GM21825 (cell line): ENCODE results near the gene PPP3CA.
A peak's percentile ranks its signal among the peaks of the same experiment; 100 is the strongest.
"Not testable (repeated sequence)": the region's sequence is repeated elsewhere in the genome, so short reads cannot be mapped to it uniquely, and the experiment has no call there.

Experiments used
- ATAC-seq: cut with Tn5 transposase; IDR thresholded peaks from one replicate; pipeline ENCODE4 v1.9.1; 2021; ENCODE audit warnings: mild to moderate bottlenecking, moderate library complexity; ENCODE audit not compliant: unreplicated experiment

Gene PPP3CA

DNA sequence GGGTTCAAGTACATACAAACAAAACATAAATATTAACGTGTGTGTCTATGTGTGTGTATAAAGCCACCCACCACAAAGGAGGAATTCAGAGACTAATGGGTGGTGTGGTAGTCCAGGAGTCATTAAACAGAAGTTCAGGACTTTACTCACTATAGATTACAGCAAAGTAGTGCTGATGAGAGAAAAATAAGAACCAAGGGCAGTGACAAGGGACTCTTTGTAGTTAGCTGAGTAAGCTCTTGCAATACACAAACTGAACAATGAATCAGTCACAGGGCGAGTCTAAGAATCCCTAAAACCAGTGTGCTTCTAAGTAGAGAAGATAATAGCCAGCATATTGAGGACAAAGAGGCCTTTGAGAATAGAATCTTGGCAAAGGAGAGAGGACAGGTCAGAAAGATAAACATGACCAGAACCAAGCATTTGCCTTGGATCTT lies 232.4 kb downstream of the PPP3CA start:
- ATAC-seq: no peak

DNA sequence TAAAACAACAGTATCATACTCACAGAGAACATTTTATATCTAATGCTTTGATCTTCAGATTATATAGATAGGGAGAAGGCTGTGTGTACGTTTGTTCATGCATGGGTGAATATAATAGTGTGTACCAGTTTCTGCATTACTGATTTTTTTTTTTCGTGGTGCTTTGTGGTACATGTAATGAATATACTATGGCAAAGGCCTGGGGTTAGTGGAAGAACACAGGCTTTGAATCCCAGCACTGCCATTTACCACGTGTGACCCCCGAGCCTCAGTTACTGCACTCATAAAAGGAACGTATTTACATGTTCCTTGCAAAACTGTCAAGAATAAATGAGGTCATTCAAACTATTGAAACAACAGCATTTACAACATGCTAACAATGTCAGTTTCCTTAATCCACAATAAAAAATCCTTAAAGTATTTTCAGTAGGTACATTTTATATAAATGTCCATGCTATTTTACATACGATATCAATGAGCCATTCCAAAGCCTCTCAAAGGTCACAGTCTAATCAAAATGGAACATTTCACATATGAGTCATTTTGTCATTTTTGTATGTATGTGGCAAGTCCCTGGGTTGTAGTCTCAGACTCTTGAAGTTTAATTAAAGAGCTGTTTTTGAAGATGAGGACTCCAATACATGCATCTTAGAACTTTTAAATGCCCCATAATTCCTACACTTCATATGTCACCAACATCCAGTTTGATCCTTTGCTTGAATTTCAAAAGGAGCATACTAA lies 242.8 kb downstream of the PPP3CA start:
- ATAC-seq: no peak

DNA sequence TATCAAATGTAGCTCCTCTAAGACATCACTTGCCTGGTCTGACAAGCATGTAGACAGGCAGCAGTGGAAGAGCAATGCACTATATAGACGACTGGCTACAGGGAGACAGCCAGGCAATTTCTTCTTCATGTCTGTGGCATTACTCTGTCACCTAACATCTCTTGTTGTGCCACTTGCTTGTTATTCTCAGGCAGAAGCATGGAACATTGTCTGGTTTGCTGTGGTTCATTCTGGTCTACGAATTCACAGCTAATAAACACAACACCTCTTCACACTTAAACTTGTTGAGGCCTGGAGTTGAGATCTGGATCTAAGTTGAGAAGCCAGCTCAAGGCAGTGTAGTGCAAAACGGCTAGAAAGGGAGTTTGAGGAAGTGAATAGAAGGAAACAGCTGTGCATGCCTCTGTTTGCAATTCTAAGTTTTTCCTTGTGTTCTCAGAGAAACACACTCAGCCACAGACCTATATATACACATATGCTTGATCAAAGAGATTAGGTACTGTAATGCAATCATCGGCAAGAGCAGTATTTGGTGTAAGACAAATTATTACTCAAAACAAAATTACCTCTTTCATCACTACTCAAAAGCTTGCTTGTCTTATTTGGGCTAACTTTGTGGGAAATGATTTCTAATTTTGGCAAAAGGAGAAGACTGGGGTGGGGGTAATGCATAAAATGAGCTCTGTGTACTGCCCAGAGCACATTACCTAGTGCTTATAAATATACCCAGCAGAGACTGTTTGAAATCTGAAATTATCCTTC lies 243.8 kb downstream of the PPP3CA start:
- peak; percentile 93 for ATAC-seq

DNA sequence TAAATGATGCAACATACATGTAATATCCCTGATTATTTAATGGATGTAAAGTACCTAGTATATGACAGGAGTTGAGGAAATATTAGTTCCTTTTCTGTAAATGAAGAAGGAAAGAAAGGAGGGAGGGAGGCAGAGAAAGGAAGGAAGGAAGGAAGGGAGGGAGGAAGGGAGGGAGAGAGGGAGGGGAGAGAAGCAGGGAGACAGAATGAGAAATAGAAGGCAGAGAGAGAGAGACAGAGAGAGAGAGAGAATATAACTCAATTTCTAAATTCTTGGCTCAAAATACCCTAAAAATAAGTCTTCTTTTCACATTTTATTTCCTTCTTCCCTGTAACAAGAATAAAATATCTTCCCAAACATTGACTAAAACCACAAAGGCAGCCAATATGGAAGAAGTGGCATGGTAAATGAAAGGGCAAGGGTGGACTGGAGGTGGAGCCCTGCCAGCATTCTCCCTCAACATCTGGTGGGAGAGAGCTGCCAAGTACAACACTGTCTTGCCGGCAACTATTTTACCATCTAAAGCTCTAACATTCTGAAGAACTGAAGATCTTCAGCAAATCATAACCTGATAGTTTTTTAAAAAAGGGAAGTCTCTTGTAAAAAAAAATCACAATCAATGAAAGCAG lies 245.1 kb downstream of the PPP3CA start:
- ATAC-seq: no peak

DNA sequence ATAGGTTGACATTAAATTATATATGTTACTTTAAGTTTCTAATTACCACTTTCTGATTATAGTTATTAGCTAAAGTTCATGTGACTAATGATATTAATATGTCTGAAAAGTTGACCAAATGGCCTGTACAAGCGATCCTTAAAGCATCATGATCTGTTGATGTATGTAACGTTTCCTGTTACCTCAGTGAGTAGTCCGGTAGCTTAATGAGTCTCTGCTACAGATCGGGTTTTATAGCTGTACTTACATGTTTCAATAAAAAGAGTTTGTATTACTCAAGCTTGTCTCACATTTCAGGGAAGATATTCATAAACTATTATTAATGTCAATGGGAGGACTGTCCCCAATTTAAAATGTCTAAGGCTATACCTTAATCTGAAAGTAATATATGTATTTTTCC lies 246.3 kb downstream of the PPP3CA start:
- ATAC-seq: no peak

DNA sequence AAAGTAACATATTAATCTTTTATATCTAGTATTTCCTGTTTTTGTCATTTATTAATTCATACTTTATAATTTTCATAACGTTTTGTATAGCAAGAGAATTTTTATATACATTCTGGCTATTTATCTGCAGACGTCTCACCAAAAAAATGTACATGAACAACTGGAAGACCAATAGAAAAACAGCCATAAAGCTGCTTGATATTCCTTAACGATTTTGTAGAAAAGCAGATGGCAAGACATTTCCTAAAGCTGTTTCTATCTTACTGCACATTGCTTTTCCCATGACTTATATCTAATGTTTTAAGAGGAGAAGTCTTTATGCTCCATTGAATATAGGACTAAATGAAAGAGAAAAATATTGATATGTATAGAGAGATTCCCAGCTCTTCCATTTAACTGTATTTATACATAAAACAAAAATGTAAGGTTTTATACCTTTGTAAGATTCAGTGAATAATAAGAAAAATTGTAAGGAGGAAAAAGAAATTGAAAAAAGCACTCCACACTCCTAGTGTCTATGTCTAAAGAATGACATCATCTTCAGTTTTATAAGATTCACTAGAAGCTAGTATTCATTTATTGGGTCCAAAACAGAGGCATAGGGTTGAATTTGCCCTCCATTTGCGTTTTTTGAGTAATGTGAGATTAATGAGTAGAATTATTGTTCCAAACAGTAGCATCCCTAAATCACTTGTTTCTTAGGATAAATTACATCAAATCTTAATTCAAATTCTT lies 248.5 kb downstream of the PPP3CA start:
- ATAC-seq: no peak

DNA sequence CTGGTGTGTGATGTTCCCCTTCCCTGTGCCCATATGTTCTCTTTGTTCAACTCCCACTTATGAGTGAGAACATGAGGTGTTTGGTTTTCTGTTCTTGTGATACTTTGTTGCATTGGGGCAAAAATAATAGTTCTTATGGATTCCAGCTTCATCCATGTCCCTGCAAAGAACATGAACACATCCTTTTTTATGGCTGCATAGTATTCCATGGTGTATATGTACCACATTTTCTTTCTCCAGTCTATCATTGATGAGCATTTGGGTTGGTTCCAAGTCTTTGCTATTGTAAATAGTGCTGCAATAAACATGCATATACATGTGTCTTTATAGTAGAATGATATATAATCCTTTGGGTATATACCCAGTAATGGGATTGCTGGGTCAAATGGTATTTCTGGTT lies 254.7 kb downstream of the PPP3CA start:
- not testable (repeated sequence) for ATAC-seq

DNA sequence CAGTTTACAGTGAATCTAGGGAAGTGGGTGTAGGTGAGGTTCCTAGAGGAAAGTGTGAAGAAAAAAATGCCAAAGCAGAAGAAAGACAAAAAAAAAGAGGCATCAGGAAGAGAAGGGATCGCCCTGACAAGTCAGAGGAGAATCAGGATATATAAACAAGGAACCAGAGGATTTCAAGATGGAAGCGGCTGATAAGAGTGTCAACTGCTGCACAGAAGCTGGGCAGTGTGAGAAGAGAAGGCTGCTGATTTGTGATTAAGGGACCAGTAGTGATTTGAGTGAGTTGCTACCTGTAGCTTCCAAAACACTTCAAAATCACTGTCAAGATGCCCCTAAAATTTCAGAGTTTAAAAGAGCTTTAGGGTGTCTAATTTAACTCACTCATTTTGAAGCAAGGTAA lies 258.2 kb downstream of the PPP3CA start:
- ATAC-seq: no peak

DNA sequence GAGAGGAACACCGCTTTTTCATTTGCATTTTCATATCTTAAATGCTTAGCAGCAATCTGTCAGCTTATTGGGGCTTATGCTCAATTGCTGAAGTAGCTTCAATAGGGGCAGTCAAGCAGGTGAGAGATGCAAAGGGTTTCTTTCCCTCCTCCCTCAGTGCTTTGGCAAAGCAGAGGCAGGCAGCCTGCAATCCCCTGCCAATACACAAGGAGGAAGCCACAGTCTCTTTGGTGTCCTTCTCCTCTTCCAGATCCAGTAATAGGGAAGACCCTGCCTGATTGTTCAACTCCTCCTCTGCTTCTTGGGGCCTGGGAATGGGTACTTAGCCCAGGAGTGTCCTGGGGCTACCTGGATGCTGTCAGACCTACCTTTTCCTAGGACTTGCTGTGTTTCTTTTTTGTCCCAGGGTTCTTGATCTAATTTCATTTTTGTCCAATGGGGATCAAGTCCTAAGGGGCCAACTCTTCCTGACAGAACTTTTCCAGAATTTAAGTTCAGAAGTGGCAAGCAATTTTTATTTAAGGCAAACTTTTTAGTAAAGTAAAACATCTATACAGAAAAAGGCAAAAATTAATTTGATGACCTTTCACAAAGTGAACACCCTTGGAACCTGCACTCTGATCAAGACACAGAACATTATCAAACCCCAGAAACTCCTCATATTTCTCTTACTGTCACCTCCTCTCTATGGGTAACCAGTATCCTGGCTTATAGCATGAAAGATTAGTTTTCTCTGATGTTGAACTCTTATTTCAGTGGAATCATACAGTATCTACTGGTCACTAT lies 260.3 kb downstream of the PPP3CA start:
- ATAC-seq: no peak

DNA sequence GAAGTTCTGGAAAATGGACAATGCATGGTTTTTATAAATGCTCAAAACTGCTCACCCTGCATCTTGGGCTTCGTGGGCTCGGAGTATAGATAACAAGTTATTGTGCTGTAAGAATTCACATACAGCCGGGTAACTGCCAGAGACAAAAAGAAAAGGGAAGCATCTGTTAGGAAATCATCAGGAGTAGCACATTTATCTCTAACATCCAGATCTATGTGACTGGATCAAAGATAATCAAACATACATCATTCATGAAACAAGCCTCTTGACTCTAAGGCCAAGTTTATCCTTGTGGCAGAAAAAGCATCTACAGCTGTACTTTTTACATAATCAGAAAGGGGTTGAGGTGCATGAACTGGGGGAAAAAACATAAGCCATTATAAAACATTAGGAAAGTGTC lies 264.2 kb downstream of the PPP3CA start:
- no peak for ATAC-seq

DNA sequence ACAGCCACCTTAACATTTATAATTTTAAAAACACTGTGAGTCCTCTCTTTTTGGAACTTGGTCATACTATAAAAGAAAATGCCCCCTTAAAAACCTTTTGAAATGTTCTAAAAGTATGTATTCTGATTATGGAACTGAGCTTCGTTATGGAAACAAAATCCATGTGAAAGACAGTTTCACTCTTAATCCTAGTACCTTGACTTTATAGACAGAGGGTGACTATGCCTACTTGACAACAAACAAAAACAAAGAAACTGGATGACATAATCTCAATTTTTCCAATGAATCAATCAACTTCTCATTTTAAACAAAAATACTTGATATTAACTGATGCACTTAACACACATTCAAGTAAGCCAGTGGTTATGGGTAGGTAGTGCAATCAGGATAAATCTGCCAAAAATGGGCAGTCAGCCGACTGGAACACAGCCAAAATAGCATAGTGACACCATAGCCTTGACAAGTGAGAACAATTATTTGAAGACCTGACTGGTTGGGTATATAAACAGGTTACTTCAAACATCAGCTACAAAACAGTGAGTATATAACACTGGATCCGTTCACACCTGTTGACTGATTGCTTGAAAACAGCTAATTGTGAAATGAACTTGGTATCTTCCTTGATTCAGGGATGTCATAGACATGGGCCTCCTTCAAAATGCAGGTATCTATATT lies 265.5 kb downstream of the PPP3CA start:
- ATAC-seq: no peak

DNA sequence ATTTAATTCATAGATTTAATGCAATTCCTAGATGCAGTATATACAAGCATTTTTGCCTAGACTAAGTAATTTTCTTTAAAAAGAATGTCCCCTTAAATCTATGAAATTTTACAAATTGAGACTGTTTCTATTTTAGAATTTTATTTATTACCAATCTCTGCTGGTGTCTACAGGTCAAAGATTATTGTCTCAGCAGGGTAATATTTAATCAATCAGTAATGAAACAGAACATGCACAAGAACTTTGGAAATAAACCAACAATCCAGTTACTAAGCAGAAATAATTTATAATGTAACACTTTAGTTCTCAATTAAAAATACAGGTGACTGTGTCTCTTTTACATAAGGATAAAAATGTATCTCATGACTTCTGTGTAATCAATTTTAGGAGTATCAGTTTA lies 266.2 kb downstream of the PPP3CA start:
- no peak for ATAC-seq

DNA sequence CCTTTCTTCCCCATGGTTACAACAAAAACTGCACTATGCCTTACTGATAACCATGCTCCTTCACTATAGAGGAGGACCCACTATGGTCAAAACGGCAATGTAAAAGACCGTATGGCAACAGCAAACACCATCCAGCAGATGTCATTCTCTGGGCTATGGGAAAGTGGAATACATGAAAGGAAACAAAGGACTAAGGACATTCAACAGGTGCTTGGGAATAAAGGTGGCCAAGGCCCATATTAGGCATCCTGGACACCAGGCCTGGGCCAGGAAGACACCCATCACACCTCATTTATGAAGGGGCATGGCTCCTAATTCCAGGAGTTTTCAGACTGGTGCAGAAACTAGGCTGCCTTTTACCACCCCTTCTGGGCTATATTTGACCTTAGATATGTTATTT lies 268.4 kb downstream of the PPP3CA start:
- no peak for ATAC-seq

DNA sequence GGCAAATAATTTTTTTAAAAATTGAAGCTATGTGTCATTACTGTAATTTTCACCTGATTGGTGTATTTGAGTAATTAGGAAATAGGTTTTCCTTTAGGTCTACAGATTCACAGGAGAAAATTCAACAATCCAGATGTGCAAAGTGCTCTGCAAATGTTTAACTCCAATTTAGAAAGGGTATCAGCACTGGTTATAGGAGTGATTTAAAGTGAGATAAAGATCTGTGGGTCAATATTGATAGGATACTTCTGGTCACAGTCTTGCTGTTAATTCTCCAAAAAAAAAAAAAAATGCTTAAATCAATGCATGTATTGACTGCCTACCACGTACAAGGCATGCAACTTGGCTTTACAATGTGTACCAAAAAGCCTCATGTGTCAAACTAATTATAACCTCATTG lies 271.3 kb downstream of the PPP3CA start:
- no peak for ATAC-seq

DNA sequence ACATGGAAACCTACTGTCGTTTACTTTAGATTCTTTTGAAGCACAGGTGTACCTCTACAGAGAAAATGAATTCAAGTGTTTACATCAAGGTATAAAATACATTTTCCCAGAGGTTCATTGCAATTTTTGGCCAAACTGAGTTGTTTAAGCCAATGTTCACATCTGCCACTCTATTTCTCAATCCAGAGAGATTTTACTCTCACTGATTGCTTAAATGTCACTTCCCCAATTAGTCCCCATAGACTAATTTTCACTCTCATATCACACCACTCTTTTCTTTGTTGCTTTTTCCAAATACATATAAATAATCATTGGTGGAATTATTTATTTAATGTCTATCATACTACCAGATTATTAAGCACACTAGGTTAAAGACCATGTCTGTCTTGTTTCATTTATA lies 271.8 kb downstream of the PPP3CA start:
- ATAC-seq: no peak

DNA sequence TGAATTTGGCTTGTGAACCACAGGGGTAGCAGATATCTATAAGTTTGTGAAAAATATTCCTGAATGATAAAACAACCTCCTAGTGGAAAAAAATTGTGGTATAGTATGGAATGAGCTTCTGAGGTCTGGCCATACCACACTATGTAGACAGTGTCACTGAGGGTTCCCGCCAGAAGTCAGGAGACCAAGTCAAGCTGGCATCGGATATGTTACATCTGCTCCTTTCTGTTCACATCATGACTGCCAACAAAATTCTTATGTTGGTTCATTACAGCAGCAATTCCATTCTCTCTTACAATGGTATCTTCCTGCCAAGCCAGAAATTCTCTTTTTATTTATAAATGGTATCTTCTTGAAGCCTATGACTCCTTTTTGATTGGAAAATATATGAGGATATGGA lies 273.0 kb downstream of the PPP3CA start:
- ATAC-seq: no peak

DNA sequence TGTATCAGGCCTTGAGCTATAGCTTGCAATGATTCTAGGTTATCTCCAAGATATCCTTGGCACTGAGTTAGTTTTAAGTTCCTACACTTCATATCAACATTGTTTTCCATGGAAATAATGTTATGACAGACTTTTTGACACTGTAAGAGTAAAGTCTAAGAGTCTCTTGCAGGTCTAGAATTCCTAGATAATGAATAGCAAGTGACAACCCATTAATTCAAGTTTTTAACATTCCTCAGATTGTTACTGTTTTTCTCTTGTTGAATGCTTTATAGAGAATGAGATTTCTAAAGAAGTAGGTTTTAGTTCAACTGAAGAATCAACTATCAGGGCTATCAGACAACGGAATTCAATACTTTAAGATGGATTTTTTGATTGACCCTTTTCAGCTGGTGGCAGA lies 276.1 kb downstream of the PPP3CA start:
- no peak for ATAC-seq

DNA sequence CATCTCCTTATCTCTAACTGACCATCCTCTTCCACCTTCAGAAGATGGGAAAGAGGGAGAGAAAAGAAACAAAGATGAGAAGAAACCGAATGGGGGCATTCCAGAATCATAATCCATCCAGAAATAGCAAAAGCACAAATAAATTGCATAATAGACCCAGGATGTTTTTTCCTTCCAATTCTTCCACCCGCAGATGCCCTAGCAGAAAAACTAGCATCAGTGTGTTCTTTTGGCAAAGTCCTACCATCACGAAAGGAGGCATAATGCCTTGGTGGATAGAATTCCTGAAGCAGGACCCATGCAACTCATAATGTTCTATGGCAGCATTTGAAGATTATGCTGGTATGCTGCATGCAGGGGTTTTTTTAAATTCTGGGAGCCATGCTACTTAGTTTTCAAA lies 279.2 kb downstream of the PPP3CA start:
- no peak for ATAC-seq

DNA sequence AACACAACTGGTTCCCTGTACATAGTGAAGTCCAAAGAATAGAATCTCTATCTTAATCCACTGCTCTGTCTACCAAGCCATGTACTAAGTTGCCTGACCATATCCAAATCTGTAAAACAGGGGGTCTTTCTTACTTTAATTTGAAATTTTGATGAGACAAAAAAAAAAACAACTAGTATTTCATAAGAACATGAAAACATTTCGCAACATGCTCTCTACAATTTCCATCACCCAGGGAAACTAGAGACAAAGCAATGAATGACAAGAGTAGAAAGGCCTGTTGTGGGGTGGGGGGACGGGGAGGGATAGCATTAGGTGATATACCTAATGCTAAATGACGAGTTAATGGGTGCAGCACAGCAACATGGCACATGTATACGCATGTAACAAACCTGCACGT lies 279.9 kb downstream of the PPP3CA start:
- ATAC-seq: no peak

DNA sequence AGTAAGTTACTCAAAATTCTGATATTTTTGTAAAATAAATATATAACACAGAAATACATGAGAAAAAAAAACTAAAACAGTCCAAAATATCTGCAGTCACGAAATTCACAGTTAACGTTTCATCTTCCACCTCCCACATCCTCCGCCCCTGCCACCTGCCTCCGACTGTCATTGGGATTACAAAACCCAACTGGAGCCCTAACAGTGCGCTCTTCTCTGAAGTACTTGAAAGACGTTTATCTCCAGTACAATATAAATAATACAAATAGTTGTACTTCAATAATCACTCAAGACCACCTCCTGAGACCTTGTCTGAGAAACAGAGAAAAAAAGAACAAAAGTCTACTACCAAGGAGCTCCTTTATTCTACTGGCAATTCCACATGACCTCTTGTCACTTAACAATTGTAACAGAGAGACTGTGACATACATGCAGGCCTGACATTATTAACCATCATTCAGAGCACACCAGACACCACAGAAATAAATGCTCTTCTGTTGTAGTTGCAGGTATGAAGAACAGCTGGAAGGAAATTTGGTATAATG lies 280.6 kb downstream of the PPP3CA start:
- no peak for ATAC-seq
